Left colon (tissue), 2 donors: ENCODE measurements around the gene STMP1. TPM values are rescaled to one million over a fixed set of nuclear protein-coding genes. Genes with fewer than 3 reads are reported as not detected.
"Not testable (repeated sequence)": the region's sequence is repeated elsewhere in the genome, so short reads cannot be mapped to it uniquely, and the experiment has no call there.

Experiments
- ATAC-seq: fragments of 200-7000 bp; cut with Tn5 transposase; one replicate; pipeline ENCODE4 v1.9.1; 2020; ENCODE audit warnings: mild to moderate bottlenecking, moderate library complexity
- DNase-seq, 2 donors: peaks; one replicate each; pipeline ENCODE4 v3.0.0-alpha.2; 2020
- intact Hi-C, 2 donors: fragments of 100-400 bp; cut with DNase I in 1 of 2; cut with micrococcal nuclease in 1 of 2; formaldehyde crosslinking; loops; one replicate each; pipeline versions ENCODE4 v1.11.2 to v1.14.0; 2022; cut with DNase I, micrococcal nuclease
- long read RNA-seq: library from polyadenylated mRNA; unstranded; transcript quantifications from one replicate; pipeline ENCODE4 v2.0.0, GENCODE V29; 2021
- total RNA-seq, 2 donors: library from RNA; stranded (reverse); fragmentation: NEBNext Ultra II Directional; extraction: Animal tissue kit (Norgen Biotek cat#: 25700); gene quantifications; one replicate each; pipeline ENCODE4 v1.2.1, GENCODE V29; 2021
- donor health status: DM: no; HTN: no; CAD: no.
- donor health status: DM: yes; HTN: yes; CAD: no.

STMP1 gene
- 10 to 100 TPM; 22.6 to 30.4 TPM for total RNA-seq
- long read RNA-seq, transcript STMP1-202 (3 exons, 2,450 nt) = major isoform, 37 of 39 reads
- long read RNA-seq, partial matches to known transcripts = 0 of 39 reads
- long read RNA-seq, other reads (novel, unspliced or antisense) = 1 of 39 reads

DNA sequence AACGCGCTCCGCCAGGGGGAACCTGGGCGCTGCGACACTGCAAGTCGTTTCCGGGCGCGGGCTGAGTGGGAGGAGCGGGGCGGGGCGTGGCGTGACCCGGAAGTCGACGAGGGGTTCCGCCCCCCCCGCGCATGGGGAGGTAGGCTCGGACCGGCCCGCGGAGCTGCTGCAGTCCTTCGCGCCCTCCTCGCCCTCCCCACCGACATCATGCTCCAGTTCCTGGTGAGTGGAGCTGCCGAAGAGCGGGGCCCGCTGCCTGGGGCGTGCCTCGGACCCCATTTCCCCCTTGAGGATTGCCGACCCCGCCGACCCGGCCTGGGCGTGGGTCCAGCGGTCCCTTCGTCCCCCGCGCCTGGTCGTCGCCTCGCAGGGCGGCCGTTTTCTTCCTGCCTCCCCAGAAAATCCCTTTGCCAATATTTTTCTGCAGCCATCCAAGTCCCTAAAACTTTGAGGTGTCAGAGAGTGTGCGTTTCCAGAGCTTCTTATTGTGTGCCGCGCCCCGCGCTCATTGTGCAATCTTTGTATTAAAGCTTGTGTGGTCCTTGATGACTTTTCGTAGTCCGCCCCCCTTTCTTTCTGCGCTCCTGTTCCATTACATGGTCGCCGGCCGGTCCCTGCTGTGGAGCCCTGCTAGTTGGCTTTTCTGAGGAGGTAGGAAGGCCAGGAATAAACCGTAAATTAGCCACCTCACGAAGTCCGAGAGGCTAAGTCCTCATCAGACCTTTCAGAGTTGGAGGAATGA lies at the start of gene STMP1:
Gene STMP1, plus strand, starts transcription at position 142 of the 742 bp plus-strand sequence.
- peak; percentile 95 to 99 for DNase-seq
- peak; percentile 99 for ATAC-seq
- intact Hi-C loops = no loop called here

GRCh38 chr7:135616136-135616535 lies 46.2 kb upstream of the STMP1 start:
- no peak for ATAC-seq

GRCh38 chr7:135617781-135618180 lies 44.5 kb upstream of the STMP1 start:
- ATAC-seq (no peak), DNase-seq (no peak)
- intact Hi-C loops = no loop called here

More at GRCh38 chr7:135616136-135616535, 46.2 kb upstream of the STMP1 start:
- no peak for DNase-seq
- intact Hi-C loops = no loop called here

DNA sequence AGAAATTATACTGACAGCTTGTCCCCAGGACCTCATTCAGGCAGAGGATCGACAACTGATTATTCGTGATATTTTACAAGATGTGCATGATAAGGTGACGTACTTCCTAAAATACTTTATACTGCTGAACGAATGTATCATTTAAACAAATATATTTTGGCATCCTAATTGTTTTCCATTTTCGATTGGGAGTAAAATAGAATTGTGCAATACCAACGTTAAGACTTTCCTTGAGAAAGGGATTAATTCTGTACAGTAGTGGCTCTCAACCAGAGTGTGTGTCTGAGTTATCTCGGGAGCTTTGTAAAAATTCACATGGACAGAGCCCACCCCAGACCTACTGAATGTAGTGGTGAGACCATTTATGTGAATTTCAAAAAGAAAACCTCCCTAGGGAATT lies 43.8 kb upstream of the STMP1 start:
- no peak for ATAC-seq
- DNase-seq = no peak
- intact Hi-C loops = no loop called here

DNA sequence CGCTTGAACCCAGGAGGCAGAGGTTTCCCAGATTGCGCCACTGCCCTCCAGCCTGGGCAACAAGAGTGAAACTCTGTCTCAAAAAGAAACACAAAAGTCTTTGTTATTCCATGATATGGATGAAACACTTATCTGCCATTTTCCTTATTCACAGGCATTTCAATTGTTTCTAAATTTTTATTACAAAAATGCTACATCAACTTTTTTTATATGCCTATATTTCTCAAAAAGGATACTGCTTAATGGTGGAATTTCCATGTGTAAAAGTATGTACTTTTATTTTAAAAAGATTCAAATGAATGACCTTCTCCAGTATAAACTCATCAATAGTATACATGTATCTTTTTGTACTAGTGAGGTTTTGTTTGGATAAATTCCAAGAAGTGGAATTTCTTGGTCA lies 41.9 kb upstream of the STMP1 start:
- no peak for ATAC-seq
- intact Hi-C loops = no loop called here

DNA sequence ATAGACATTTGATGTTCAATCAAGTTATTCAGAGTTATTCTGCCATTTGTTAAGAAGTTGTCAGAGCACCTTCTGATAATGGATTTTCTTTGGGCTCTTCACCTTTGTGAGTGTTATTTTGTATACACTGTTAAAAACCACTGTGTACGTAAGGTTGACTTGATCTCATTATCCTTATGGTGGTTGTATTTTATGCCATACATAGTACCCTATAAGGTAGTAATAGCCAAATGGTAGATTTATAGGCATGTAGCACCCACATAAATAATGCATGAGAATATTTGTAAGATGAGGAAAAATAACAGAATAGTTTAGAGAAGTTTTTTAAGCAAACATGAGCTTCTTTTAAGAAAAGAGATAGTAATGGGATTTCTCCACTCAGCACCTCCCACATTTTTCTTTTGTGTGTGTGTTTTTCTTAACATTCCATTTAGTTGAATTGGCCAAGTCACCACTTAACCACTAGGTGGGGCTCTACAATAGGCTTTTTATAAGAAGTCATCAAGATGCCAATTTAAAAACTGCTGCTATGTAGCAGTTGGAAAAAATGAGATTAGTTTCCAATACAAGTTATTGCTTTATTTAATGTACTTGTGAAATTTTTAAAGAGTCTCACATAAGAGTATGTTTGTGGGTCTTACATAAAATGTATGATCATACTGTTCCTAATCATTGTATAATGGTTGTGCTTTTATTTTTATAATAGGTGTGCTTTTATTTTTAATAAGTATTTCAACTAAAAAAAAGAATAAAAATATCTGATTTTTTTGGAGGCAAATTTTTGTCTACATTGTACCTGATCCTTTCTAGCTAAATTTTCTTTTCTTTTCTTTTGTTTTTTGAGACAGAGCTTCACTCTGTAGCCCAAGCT lies 41.1 kb upstream of the STMP1 start:
- no peak for ATAC-seq
- intact Hi-C loops = no loop called here
- DNase-seq = peak in 1 of 2 donors; percentile 7

More for the DNA sequence above, 41.9 kb upstream of the STMP1 start:
- no peak for DNase-seq

DNA sequence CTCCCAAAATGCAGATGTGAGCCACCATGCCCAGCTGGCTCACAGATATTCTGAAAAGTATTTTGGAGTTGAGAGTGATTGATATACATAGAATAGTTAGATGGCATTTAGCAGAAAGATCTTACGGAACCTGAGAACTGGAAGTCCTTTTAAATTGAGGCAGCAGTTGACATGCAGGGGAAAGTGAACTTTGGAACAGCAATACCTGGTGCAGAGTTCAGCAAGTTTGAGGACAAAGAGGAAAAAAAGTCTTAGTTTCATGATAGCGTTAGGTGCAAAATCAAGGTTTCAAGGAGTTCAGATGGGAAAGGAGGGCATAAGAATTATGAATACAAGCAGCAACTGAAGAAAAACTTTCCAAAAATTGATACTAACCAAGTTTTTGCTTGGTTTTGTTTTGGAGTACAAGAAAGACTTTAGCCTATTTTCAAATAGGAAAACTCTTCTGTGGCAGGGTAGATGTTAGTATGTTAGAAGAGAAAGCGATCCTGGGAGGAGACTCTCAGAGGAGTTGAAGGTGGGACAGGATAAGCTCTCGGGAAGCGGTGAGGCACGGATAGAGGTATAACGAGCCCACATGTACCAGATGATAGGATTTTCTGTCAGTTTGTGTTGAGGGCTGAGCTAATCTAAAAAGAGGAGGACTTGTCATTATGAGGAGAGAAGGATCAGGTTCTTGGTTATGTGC lies 28.0 kb upstream of the STMP1 start:
- DNase-seq (no peak), ATAC-seq (no peak)
- intact Hi-C loops = no loop called here

DNA sequence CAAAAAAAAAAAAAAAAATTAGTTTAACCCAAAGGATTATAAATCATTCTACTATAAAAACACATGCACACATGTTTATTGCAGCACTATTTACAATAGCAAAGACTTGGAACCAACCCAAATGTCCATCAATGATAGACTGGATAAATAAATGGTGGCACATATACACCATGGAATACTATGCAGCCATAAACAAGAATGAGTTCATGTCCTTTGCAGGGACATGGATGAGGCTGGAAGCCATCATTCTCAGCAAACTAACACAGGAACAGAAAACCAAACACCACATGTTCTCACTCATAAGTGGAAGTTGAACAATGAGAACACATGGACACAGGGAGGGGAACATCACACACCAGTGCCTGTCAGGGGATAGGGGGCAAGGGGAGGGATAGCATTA lies 22.6 kb upstream of the STMP1 start:
- not testable (repeated sequence) for DNase-seq, ATAC-seq
- intact Hi-C loops = loop anchor here in 1 of 2 donors (10.0 kb wide), 1 partner anchor 365 kb away; no protein-coding TSS in a partner anchor

GRCh38 chr7:135644154-135644553 lies 18.2 kb upstream of the STMP1 start:
- intact Hi-C loops = loop anchor here in 1 of 2 donors (10.0 kb wide), 1 partner anchor 369 kb away; no protein-coding TSS in a partner anchor
- DNase-seq = no peak
- ATAC-seq = no peak

DNA sequence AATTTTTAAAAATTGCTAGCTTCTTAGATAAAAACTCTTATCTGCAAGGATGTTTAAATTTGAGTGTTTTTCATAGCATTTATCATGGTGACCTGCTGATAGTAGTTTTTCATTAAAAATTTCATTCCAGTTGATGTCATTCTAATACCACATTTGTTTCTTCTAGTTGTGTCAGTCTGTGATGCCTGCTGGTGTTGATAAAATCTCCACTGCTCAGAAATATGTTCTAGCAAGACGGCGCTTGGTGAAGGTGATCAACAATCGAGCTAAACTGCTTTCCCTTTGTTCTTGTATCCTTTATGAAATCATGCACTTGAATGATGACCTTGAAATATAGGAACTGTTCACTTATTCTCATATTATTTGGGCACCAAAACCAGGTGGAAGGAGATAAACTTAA lies 17.6 kb upstream of the STMP1 start:
- DNase-seq (no peak), ATAC-seq (no peak)
- intact Hi-C loops = loop anchor here in 1 of 2 donors (10.0 kb wide), 1 partner anchor 370 kb away; no protein-coding TSS in a partner anchor

- peak; percentile 65 for ATAC-seq
- intact Hi-C loops = loop anchor here in 1 of 2 donors (10.0 kb wide), 1 partner anchor 371 kb away; no protein-coding TSS in a partner anchor
- no peak for DNase-seq
Measured at GRCh38 chr7:135645296-135645904, 16.9 kb upstream of the STMP1 start.

GRCh38 chr7:135647755-135648154 lies 14.6 kb upstream of the STMP1 start:
- intact Hi-C loops = loop anchor here in 1 of 2 donors (10.0 kb wide), 1 partner anchor 373 kb away; no protein-coding TSS in a partner anchor
- DNase-seq = no peak
- ATAC-seq = no peak

GRCh38 chr7:135648235-135648634 lies 14.1 kb upstream of the STMP1 start:
- intact Hi-C loops = loop anchor here in 1 of 2 donors (10.0 kb wide), 1 partner anchor 373 kb away; no protein-coding TSS in a partner anchor
- DNase-seq = no peak
- no peak for ATAC-seq

- intact Hi-C loops = no loop called here
- ATAC-seq (no peak), DNase-seq (peak in 1 of 2 donors; percentile 30)
Measured at GRCh38 chr7:135650831-135651573, 11.3 kb upstream of the STMP1 start.

GRCh38 chr7:135653340-135654080 lies 8.8 kb upstream of the STMP1 start:
- DNase-seq (no peak), ATAC-seq (no peak)
- intact Hi-C loops = no loop called here

GRCh38 chr7:135658564-135658963 lies 3.8 kb upstream of the STMP1 start:
- intact Hi-C loops = no loop called here
- no peak for DNase-seq

More at GRCh38 chr7:135658564-135658963, 3.8 kb upstream of the STMP1 start:
- no peak for ATAC-seq
